GM12873 (cell line): ENCODE results near the gene PLXNB2.

Source experiments
- CTCF ChIP-seq: IDR thresholded peaks from 2 replicates; pipeline ENCODE4 v1.5.1; 2012; ENCODE audit warnings: low read depth, mild to moderate bottlenecking, moderate library complexity, low read length, control low read depth; ENCODE audit not compliant: insufficient read depth; ENCODE audit errors: missing control alignments

PLXNB2 gene

GRCh38 chr22:50262973-50263617 is 44.4 kb downstream of the PLXNB2 start:
- TF ChIP-seq CTCF = no peak

GRCh38 chr22:50262460-50262911 is 45.0 kb downstream of the PLXNB2 start:
- no peak for TF ChIP-seq CTCF

DNA sequence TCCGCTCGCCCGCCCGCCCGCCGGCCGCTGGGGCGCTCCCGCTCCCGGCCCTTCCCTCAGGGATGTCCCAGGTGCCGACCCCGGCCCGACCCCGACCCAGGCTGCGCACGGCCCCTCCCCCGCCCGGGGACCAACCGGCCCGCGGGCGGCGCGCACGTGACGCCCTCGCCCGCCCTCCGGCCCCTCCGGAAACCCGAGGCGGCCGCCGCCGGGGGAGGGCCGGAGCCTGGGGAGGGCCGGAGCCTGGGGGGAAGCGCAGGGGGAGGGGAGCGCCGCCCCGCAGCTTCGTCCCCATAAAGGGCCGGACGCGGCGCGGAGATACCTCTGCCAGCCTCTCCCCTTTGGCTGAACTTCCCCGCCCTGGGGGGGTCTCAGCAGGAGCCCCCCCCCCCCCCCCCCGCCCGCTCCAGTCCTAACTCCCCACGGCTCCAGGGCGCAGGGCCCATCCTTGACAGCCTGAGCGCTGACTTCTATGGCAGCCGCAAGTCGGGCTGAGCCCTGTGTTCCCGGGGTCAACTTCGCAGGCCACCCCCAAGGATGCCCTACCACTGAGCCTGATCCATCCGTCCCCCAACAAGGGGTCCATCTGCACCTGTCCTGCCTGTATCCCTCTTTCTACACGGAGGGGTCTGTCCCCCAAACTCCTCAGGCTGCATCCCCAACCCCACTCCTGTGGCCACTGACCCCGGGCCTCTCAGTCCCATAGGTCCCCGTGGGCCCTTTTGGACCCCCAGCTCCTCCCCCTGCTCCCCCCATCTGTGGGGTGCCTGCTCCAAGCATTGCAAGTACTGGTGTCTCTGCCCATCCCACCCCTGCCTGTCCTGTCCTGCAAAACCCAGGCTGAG is 45.6 kb downstream of the PLXNB2 start, which contains the start of gene MAPK12:
Gene MAPK12 (minus strand): TSS at position 69 of the 845 bp plus-strand sequence. CDS start 174 bp downstream, outside the sequence.
- no peak for TF ChIP-seq CTCF

- TF ChIP-seq CTCF = no peak
Measured at GRCh38 chr22:50260801-50261614, 46.4 kb downstream of the PLXNB2 start.

DNA sequence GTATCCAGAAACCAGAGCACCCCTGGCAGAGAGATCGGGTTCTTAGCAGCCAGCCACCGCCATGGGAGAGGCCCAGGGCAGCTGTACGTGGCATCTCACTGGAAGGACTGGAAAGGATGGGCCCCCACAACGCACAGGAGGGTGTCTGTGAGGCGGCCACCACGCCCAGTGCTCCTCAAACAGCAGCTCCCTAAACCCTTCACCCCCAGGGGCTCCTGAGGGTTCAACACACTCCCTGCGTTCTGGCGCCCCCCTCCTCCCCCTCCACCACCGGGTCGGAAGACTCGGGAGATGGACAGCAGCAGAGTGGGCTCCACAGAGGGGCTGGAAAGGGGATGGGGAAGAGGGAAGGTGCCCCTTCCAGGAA is 47.0 kb downstream of the PLXNB2 start:
- TF ChIP-seq CTCF = no peak

DNA sequence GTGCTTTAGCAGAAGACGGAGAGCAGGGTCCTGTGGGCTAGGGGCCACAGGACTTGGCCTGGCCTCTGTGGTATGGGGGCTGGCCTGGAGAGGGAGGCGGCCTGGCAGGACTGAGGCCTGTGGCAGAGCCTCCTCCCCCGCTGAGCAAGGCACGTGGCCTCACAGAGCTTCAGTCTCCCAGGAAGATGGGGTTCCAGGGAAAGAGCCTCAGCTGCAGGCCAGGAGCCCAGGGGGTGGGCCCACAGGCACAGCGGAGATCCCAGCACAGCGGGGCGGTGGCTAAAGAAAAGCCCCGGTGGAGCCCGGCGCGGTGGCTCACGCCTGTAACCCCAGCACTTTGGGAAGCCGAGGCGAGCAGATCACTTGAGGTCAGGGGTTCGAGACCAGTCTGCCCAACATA is 48.1 kb downstream of the PLXNB2 start:
- TF ChIP-seq CTCF = no peak
